Esophagus squamous epithelium (tissue), 5 donors: Measurements from ENCODE around the gene CLPTM1L. TPM values are rescaled to one million over a fixed set of nuclear protein-coding genes. Genes with fewer than 3 reads are reported as not detected.

ENCODE experiments used
- DNase-seq: peaks from one replicate; lab custom pipeline; 2025; lab: John Stamatoyannopoulos, UW
- H3K27ac ChIP-seq, 4 donors: fragments of 200-600 bp; sonication (generic); one replicate each; pipeline ENCODE4 v1.5.1; 2016 to 2019; ENCODE audit warnings: mild to moderate bottlenecking in 1 of 4
- H3K27me3 ChIP-seq, 4 donors: fragments of 200-600 bp; sonication (generic); 1 replicate in 3 of 4; 2 replicates in 1 of 4; pipeline versions ENCODE4 v1.5.1 to v1.6.0; 2017 to 2021; ENCODE audit warnings: antibody characterized with exemption in 1 of 4
- H3K36me3 ChIP-seq, 3 donors: fragments of 200-600 bp; sonication (generic); one replicate each; pipeline ENCODE4 v1.5.1; 2016 to 2019
- H3K4me1 ChIP-seq, 3 donors: fragments of 200-600 bp; sonication (generic); one replicate each; pipeline ENCODE4 v1.5.1; 2017 to 2019
- H3K4me3 ChIP-seq, 4 donors: fragments of 200-600 bp; sonication (generic); 1 replicate in 3 of 4; 2 replicates in 1 of 4; pipeline ENCODE4 v1.5.1; 2016 to 2019; ENCODE audit warnings: mild to moderate bottlenecking in 2 of 4, moderate library complexity in 1 of 4
- H3K9me3 ChIP-seq, 3 donors: fragments of 200-600 bp; sonication (generic); one replicate each; pipeline ENCODE4 v1.5.1; 2016 to 2019
- POLR2A ChIP-seq, 4 donors: fragments of 450-650 bp; IDR thresholded peaks; one replicate each; pipeline ENCODE4 v1.6.1; 2017; ENCODE audit warnings: antibody characterized with exemption in 4 of 4, mild to moderate bottlenecking in 4 of 4, moderate library complexity in 3 of 4
- WGBS, 2 donors: methylation state at CpG; one replicate each; pipeline ENCODE4 v1.1.5; 2018; 5-methylcytosine and 5-hydroxymethylcytosine counted together
- intact Hi-C: fragments of 100-400 bp; cut with DNase I; formaldehyde crosslinking; loops from one replicate; pipeline ENCODE4 v1.15.0; 2022
- total RNA-seq, 4 donors: library from RNA; depleted of rRNA; stranded (reverse); fragments of >200 nt; gene quantifications; one replicate each; pipeline ENCODE4 v1.1.0, GENCODE V29; 2016
- TF ChIP-seq, protein P1 (sequence below), 6 experiments: fragments of 450-650 bp in 4 of 6; fragments of 200-600 bp in 2 of 6; sonication (generic) in 2 of 6; IDR thresholded peaks; one replicate each; pipeline ENCODE4 v1.5.1; 2016 to 2019; ENCODE audit warnings: antibody characterized with exemption in 6 of 6, mild to moderate bottlenecking in 4 of 6, moderate library complexity in 4 of 6
- donor health status: DM: yes; HTN: yes; CAD: no.

CLPTM1L gene
- total RNA-seq, 4 donors from 2014 or later = 42.8 to 75.2 (median 65.1) TPM

DNA sequence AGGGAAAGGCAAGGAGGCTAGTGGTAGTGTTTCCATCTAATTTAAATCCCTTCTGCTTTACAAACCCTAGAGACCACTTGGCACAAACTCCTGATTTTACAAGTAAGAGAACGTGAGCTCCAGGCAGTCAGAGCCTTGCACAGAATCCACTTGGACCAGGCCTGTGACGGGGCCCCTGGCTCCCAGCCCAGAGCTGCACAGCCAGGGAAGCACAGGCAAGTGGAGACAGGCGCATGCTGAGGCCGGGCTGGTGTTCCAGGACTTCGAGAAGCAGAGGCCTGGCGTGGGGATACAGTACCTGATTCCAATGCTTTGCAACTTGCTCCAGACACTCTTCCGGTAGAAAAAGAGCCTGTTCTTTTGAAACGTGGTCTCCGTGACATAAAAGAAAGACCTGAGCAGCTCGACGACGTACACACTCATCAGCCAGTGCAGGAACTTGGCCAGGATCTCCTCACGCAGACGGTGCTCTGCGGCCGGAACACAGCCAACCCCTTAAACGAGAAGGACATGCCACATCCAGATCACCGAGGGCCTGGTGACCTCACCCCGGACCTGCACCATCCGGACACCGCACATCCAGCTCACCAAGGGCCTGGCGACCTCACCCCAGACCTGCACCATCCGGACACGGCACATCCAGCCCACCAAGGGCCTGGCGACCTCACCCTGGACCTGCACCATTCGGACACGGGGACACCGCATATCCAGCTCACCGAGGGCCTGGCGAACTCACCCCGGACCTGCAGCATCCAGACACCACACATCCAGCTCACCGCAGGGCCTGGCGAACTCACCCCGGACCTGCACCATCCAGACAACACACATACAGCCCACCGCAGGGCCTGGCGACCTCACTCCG is 62.5 kb downstream of the CLPTM1L start:
- 66 to 68% methylated on average over 17 to 28 of the region's 37 CpGs for WGBS, 2 donors
- H3K36me3 ChIP-seq = no peaks in the 10 kb centered on the region
- no peak for DNase-seq
- H3K27ac ChIP-seq = no peak overlapping the region
- no peaks in the 10 kb centered on the region for H3K9me3 ChIP-seq
- H3K4me3 ChIP-seq = no peak overlapping the region
- intact Hi-C loops = no loop called here
- TF ChIP-seq, protein P1, sequence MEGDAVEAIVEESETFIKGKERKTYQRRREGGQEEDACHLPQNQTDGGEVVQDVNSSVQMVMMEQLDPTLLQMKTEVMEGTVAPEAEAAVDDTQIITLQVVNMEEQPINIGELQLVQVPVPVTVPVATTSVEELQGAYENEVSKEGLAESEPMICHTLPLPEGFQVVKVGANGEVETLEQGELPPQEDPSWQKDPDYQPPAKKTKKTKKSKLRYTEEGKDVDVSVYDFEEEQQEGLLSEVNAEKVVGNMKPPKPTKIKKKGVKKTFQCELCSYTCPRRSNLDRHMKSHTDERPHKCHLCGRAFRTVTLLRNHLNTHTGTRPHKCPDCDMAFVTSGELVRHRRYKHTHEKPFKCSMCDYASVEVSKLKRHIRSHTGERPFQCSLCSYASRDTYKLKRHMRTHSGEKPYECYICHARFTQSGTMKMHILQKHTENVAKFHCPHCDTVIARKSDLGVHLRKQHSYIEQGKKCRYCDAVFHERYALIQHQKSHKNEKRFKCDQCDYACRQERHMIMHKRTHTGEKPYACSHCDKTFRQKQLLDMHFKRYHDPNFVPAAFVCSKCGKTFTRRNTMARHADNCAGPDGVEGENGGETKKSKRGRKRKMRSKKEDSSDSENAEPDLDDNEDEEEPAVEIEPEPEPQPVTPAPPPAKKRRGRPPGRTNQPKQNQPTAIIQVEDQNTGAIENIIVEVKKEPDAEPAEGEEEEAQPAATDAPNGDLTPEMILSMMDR (IDR thresholded peaks at IDR 0.05) = no peak
- TF ChIP-seq POLR2A (IDR thresholded peaks at IDR 0.05) = no peak
- H3K4me1 ChIP-seq = peaks cover 0 to 14% (median 0%) of the 10 kb centered on the region in 3 donors
- no peaks in the 10 kb centered on the region for H3K27me3 ChIP-seq

DNA sequence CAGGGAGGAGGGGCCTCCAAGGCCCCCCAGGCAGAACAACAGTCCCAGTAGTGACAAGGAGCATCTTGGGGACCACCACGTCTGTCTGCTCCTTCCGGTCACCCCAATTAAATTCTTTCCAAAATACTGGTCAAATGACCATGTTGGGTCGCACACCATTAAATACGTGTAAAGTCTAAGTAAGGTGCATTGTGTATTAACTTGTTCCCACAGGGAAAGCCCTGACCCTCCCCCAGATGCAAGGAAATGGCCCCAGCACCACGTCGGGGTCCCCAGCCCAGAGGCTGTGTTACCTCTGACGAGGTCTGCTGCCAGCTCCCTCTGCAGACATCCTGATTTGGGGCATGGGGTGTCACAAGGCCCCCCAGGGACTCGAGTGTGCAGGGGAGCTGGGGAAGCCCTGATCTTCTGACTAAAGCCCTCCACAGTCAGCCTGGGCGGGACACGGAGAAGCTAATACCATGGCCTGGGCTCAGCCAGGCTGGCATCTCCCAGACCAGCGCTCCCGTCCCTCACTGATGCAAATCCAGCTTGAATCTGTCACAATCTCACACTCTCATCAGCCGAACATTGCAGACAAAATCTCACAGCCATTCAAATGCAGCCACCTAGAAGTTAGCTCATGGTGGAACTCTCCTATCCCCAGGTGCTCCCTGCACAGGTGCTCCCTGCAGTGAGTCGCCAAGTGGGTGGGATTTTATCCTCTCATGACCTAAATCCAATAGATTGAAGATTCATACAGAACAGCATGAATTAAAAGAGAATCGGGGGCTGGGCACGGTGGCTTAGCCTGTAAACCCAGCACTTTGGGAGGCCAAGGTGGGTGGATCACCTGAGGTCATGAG is 63.6 kb downstream of the CLPTM1L start:
- Histone ChIP-seq H3K9me3 (no peaks in the 10 kb centered on the region), H3K27ac (no peak overlapping the region), H3K36me3 (no peaks in the 10 kb centered on the region), H3K4me1 (peaks cover 0 to 14% (median 0%) of the 10 kb centered on the region in 3 donors), H3K27me3 (no peaks in the 10 kb centered on the region), H3K4me3 (no peak overlapping the region)
- intact Hi-C loops = no loop called here
- TF ChIP-seq, protein P1 (IDR thresholded peaks at IDR 0.05) = no peak
- no peak for TF ChIP-seq POLR2A (IDR thresholded peaks at IDR 0.05)
- DNase-seq = no peak
- 91 to 94% methylated on average over 9 to 11 of the region's 16 CpGs for WGBS, 2 donors

DNA sequence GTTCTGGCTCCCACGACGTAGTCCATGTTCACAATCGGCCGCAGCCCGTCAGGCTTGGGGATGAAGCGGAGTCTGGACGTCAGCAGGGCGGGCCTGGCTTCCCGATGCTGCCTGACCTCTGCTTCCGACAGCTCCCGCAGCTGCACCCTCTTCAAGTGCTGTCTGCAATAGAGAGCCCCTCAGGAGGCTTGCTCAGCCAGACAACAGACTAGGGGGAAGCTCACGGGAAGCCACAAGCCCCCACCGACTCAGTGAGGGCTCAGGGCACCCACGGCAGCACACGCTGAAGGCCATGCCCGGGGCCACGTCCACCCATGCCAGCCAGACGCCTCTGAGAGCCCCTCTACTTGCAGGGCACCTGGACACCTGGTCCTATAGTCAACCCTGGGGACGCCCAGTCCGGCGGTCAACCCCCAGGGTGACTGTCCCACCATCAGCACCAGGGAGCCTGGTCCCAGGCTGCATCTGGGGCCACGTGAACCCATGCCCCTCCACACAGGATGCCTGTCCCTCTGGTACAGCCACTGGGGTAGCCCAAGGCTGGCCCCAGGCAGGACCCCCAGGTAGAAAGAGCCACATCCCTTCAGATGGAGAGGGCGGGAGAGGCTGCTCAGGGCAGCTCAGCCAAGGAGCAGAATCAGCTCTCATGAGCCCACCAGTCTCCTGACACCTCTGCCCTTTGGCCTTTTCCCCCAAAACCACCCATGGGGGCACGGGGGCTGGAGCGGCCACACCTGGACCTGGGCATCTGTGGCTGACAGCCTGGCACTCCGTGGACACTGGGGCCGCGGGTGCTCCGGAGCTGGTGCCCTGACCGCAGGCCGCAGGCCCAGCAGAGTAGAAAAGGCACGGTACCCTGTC is 64.5 kb downstream of the CLPTM1L start:
- intact Hi-C loops = no loop called here
- no peaks in the 10 kb centered on the region for H3K36me3 ChIP-seq
- H3K27ac ChIP-seq = no peak overlapping the region
- H3K4me3 ChIP-seq = no peak overlapping the region
- 90 to 98% methylated on average over 10 of the region's 32 CpGs for WGBS, 2 donors
- TF ChIP-seq, protein P1 (IDR thresholded peaks at IDR 0.05) = no peak
- TF ChIP-seq POLR2A (IDR thresholded peaks at IDR 0.05) = no peak
- no peaks in the 10 kb centered on the region for H3K9me3 ChIP-seq
- no peaks in the 10 kb centered on the region for H3K27me3 ChIP-seq
- no peak for DNase-seq
- H3K4me1 ChIP-seq = peaks cover 0 to 14% (median 0%) of the 10 kb centered on the region in 3 donors

DNA sequence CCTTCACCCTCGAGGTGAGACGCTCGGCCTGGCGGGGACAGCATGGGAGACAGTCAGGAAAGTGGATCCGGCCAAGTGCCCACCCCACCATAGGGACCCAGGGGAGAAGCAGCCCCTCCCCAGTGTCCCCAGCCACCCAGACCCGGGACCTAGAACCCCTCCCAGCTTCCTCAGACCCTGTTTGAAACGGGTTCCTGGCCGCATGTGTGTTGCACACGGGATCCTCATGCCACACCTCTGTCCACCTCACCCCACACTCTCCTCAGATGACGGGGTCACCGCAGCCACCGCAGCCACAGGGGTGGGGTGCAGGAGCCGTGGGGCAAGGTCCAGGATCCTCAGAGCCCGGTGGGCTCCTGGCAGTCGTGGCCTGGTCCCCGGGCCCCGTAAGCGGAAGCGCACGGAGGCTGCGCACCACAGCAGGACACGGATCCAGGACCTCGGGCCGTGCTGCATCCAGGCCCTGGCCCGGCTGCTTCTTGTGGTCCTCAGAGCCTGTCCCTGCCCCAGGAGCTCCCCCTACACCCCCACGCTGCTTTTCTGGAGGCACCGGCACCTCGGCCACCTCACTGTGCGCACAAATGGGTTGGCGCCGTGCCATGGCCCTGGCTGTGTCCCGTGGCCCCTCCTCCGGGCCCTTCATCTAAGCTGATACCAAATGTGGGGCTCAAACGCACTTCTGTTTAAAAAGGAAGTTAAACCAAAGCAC is 65.3 kb downstream of the CLPTM1L start:
- TF ChIP-seq, protein P1 (IDR thresholded peaks at IDR 0.05) = no peak
- no peak for DNase-seq
- intact Hi-C loops = no loop called here

More for the DNA sequence above, 65.3 kb downstream of the CLPTM1L start:
- Histone ChIP-seq H3K27me3 (no peaks in the 10 kb centered on the region), H3K36me3 (no peaks in the 10 kb centered on the region), H3K9me3 (no peaks in the 10 kb centered on the region), H3K27ac (no peak overlapping the region), H3K4me3 (no peak overlapping the region), H3K4me1 (peaks cover 0 to 14% (median 0%) of the 10 kb centered on the region in 3 donors)
- 60 to 83% methylated on average over 1 to 10 of the region's 34 CpGs for WGBS, 2 donors
